Measurements from ENCODE around the gene PTPN9.
A peak's percentile ranks its signal among the peaks of the same experiment; 100 is the strongest.

The PTPN9 gene

GRCh38 chr15:75430259-75430658 lies 148.9 kb downstream of the PTPN9 start:
- H3K27ac ChIP-seq = no peak overlapping the region
- TF ChIP-seq CTCF (conservative IDR thresholded peaks at IDR 0.05) = no peak
- no peak for TF ChIP-seq ZFX (IDR thresholded peaks at IDR 0.05)

- no peak overlapping the region for H3K27ac ChIP-seq
- TF ChIP-seq ZFX (IDR thresholded peaks at IDR 0.05) (no peak), CTCF (conservative IDR thresholded peaks at IDR 0.05) (no peak)
Measured at GRCh38 chr15:75428152-75428551, 151.0 kb downstream of the PTPN9 start.

GRCh38 chr15:75425966-75426500 lies 153.1 kb downstream of the PTPN9 start:
- no peak overlapping the region for H3K27ac ChIP-seq
- TF ChIP-seq ZFX (IDR thresholded peaks at IDR 0.05) (no peak), CTCF (conservative IDR thresholded peaks at IDR 0.05) (no peak)

GRCh38 chr15:75422554-75422953 lies 156.6 kb downstream of the PTPN9 start:
- no peak for TF ChIP-seq CTCF (conservative IDR thresholded peaks at IDR 0.05)
- TF ChIP-seq ZFX (IDR thresholded peaks at IDR 0.05) = no peak
- no peak overlapping the region for H3K27ac ChIP-seq

- TF ChIP-seq CTCF (conservative IDR thresholded peaks at IDR 0.05) (no peak), ZFX (IDR thresholded peaks at IDR 0.05) (no peak)
- H3K27ac ChIP-seq = peak overlapping the region; percentile 41
Measured at GRCh38 chr15:75420698-75421097, 158.4 kb downstream of the PTPN9 start.

GRCh38 chr15:75416584-75416983 lies 162.5 kb downstream of the PTPN9 start:
- no peak overlapping the region for H3K27ac ChIP-seq
- TF ChIP-seq ZFX (IDR thresholded peaks at IDR 0.05) (no peak), CTCF (conservative IDR thresholded peaks at IDR 0.05) (no peak)
